GM18508 (cell line): Measurements from ENCODE around the gene SOX9.
"Not testable (repeated sequence)": the region's sequence is repeated elsewhere in the genome, so short reads cannot be mapped to it uniquely, and the experiment has no call there.

Experiments used
- ATAC-seq: cut with Tn5 transposase; IDR thresholded peaks from one replicate; pipeline ENCODE4 v1.9.1; 2021; ENCODE audit warnings: moderate number of reproducible peaks; ENCODE audit not compliant: insufficient read depth, unreplicated experiment

Gene SOX9

GRCh38 chr17:72110231-72110941, 10.4 kb upstream of the SOX9 start:
- ATAC-seq: no peak

- ATAC-seq: no peak
These were observed 9.9 kb upstream of the SOX9 start for GRCh38 chr17:72110942-72111318.

- ATAC-seq: no peak
These were observed 9.4 kb upstream of the SOX9 start for GRCh38 chr17:72111336-72111923.

- ATAC-seq: not testable (repeated sequence)
These were observed 8.9 kb upstream of the SOX9 start for GRCh38 chr17:72111926-72112325.

GRCh38 chr17:72113751-72114150, 7.1 kb upstream of the SOX9 start:
- no peak for ATAC-seq

- no peak for ATAC-seq
These were observed 4.9 kb upstream of the SOX9 start for GRCh38 chr17:72115781-72116525.

- ATAC-seq: no peak
These were observed 3.9 kb upstream of the SOX9 start for GRCh38 chr17:72116661-72117521.

GRCh38 chr17:72117535-72118334, 3.1 kb upstream of the SOX9 start:
- no peak for ATAC-seq

GRCh38 chr17:72118335-72119076, 2.3 kb upstream of the SOX9 start:
- no peak for ATAC-seq

- ATAC-seq: no peak
These were observed 1.5 kb upstream of the SOX9 start for GRCh38 chr17:72119077-72119872.

GRCh38 chr17:72119873-72120641, 763 bp upstream of the SOX9 start:
- no peak for ATAC-seq

GRCh38 chr17:72121164-72122009, 567 bp downstream of the SOX9 start:
- ATAC-seq: no peak

GRCh38 chr17:72122010-72122764, 1.4 kb downstream of the SOX9 start:
- ATAC-seq: no peak

GRCh38 chr17:72122765-72123529, 2.1 kb downstream of the SOX9 start:
- no peak for ATAC-seq
